ENCODE data around the gene CMKLR1.

CMKLR1 gene

DNA sequence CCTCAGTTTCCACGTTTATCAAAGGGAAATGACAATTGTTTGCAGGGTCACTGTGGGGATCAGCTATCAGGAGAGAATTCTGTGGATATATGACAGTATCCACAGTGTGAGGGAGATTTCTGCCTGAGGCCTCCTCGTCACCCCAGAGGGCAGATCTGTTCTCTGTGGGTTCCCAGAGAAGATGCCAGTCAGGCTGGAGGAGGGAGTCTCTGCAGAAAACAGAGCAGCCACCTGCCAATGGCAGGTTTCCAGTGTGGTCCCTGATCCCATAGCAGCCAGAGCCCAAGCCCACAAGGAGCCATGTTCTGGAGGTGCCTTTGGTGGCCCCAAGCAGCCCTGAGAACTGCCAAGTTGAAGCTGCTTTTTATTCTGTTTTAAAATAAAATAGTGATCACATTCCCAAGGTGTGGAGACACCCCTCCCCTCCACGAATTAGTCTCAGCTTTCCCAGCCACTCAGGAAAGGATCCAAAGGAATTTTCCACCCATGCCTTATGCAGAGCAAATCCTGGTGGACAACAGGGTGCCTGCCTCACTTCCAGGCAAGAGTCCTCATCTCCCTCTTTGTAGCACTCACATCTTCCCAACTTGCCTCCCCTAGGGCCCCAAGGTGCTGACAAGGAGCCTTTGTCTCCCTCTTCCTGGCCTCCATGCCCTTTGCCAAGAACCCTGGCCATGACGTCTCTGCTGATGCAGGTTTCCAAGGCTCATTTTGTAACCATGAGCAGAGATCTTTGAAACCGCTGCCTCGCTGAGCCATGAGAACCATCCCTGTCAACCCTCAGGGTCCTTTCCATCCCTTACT lies 20.4 kb downstream of the CMKLR1 start:
- H3K27ac ChIP-seq: no peak overlapping the region
- POLR2A ChIA-PET (ENCODE audit: low non-redundant PET): no interaction called here
- TF ChIP-seq, protein P1, sequence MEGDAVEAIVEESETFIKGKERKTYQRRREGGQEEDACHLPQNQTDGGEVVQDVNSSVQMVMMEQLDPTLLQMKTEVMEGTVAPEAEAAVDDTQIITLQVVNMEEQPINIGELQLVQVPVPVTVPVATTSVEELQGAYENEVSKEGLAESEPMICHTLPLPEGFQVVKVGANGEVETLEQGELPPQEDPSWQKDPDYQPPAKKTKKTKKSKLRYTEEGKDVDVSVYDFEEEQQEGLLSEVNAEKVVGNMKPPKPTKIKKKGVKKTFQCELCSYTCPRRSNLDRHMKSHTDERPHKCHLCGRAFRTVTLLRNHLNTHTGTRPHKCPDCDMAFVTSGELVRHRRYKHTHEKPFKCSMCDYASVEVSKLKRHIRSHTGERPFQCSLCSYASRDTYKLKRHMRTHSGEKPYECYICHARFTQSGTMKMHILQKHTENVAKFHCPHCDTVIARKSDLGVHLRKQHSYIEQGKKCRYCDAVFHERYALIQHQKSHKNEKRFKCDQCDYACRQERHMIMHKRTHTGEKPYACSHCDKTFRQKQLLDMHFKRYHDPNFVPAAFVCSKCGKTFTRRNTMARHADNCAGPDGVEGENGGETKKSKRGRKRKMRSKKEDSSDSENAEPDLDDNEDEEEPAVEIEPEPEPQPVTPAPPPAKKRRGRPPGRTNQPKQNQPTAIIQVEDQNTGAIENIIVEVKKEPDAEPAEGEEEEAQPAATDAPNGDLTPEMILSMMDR (conservative IDR thresholded peaks at IDR 0.05; ENCODE audit: low read depth): no peak
- DNase-seq (ENCODE audit: low spot score): no peak
- CTCF ChIA-PET: no interaction called here

DNA sequence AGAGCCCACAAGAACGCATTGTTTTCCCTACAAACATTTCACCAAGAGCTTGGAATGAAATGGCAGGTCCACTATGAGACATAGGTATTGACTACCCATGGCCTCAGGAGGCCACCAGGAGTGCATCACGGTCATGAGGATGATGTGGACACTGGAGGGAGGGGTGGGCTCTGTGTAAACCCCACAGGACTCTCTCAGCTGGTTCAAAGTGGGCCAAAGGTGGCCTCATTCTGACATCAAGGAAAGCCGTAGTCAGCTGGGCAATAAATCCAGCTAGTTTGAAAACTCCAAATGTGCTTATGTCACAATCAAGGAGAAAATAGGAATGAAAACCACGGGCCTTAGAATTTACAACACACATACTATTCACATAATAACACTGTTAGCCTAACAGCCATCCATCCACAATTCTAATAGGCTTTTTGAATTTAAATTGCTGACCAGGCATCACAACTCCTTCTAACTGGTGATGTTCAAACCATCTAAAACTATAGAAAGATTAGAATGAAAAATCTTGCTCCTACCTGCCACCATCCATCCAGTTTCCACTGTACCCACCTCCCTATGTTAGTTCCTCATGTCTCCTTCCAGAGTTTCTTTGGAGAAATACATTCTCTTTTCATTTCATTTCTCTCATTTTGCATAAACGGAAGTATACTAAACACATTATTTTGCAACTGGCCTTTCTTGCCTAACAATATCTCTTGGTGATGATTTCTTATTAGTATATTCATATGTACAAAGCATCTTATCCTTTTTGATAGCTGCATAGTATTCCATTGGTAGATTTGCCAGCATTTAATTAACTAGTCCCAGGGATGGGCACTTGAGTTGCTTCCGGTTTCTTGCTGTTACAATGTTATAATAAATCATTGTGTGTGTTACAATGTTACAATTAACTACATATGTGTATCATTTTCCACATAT lies 21.5 kb downstream of the CMKLR1 start:
- ChIA-PET CTCF (no interaction called here), POLR2A (ENCODE audit: low non-redundant PET) (no interaction called here)
- TF ChIP-seq, protein P1 (conservative IDR thresholded peaks at IDR 0.05; ENCODE audit: low read depth): no peak
- no peak overlapping the region for H3K27ac ChIP-seq
- DNase-seq (ENCODE audit: low spot score): no peak

DNA sequence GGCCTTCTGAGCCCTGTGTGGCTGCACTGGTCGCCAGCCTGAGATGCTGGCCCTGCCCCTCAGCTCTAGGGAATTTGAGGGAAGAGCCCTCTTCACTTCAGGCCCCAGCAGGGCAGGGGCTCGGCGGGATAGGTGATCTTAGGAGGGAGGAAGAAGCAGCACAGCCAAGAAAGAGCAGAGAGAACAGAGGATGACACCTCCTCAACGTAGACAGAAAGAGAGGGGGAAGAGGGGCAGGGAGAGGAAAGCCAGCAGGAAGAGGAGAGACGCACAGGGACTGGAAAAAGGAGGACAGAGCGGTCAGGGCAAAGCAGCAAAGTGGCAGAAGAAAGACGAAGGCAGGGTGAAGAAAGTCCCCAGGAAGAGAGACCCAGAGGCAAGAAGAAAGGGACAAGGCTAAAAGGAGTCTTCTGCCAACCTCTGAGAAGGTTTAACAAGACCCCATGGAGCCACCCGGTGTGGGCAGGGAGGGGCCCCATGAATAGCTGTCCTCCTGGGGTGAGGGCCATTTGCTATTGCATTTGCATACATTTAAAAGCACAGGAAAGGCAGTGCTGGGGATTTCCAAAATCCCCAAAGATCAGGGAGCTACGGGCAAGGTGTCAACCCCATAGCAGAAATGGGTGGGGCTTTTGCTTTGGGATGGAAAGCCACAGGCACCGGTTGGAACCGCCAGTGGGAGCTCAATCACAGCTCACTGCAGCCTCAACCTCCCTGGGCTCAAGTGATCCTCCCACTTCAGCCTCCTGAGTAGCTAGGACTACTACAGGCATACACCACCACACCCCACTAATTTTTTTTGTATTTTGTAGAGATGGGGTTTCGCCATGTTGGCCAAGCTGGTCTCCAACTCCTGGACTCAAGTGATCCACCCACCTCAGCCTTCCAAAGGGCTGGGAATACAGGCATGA lies 22.7 kb downstream of the CMKLR1 start:
- ChIA-PET POLR2A (ENCODE audit: low non-redundant PET) (no interaction called here), CTCF (interaction anchor here (0.8 kb wide), 1 partner anchor 601 kb away, joined by 3 read pairs; no protein-coding TSS in a partner anchor)
- H3K27ac ChIP-seq: no peak overlapping the region
- DNase-seq (ENCODE audit: low spot score): no peak
- TF ChIP-seq, protein P1 (conservative IDR thresholded peaks at IDR 0.05; ENCODE audit: low read depth): no peak

DNA sequence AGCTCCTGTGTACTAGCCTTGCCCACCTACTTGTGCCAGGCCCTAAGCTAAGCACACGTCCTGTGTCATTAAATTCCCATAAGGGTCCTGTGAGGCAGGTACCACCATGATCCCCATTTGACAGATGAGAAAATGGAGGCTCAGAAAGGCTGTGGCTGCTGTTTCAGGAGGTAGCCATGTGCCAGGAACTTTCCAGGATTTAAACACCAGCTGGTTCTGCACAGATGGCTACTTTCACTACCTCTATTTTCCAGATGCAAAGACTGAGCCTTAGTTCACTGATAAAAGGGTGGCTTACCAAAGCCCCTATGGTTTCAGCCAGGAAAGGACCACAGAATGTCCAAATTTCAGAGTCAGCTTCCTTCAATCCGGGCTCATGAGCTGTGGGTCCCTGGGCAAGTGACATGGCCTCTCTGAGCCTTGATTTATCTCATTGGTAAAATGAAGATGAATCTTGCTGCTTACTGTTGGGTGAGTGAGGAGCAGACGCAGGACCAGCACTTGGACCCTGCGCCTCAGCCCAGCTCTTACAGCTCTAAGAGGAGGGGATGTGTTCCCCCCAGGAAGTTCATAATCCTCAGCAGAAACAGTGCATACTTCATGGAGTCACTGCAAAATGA lies 23.5 kb downstream of the CMKLR1 start:
- TF ChIP-seq, protein P1 (conservative IDR thresholded peaks at IDR 0.05; ENCODE audit: low read depth): no peak
- CTCF ChIA-PET: interaction anchor here (0.8 kb wide), 1 partner anchor 602 kb away, joined by 3 read pairs; no protein-coding TSS in a partner anchor
- H3K27ac ChIP-seq: no peak overlapping the region
- POLR2A ChIA-PET (ENCODE audit: low non-redundant PET): no interaction called here
- DNase-seq (ENCODE audit: low spot score): no peak

DNA sequence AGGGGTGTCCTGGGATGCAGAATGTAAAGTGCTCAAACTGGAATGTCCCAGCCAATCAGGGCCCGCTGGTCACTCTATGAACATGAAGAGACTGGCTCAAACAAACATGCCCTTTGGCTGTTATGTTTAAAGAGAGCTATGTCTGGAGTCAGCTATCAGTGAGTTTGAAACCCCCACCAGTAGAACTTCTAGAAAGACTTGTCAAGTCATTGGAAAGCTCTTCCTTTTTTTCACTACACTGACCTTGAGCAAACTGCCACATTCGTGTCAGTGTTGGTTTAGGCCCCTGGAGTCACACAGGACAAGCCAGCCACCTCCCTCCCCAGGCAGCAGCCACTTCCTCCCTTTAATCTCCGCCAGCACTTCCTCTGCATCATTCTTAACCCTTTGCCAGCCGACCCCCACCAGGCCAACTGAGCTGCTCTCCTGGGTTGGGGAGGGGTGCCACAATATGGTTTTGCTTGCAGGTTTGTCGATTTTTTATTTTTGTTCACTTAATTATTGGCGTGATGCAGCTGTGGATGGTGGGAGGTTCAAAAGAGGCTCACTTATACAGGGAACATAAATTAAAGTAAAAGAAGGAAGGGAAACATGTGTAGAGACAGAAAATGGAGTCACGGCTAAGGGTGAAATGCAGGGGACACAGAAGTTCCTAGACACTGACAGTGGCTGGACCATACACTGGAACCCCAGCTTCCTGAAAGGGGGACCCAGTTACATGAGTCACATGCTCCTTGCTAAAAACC lies 25.3 kb downstream of the CMKLR1 start:
- CTCF ChIA-PET: interaction anchor here (0.6 kb wide), 1 partner anchor 132 kb away, joined by 9 read pairs; no protein-coding TSS in a partner anchor
- POLR2A ChIA-PET (ENCODE audit: low non-redundant PET): interaction anchor here (0.5 kb wide), 1 partner anchor 206 kb away, joined by 4 read pairs; no protein-coding TSS in a partner anchor
- TF ChIP-seq, protein P1 (conservative IDR thresholded peaks at IDR 0.05; ENCODE audit: low read depth): no peak
- no peak overlapping the region for H3K27ac ChIP-seq
- no peak for DNase-seq (ENCODE audit: low spot score)
